HG03520 (cell line): ENCODE data around the gene NTNG1.
A peak's percentile ranks its signal among the peaks of the same experiment; 100 is the strongest.

ENCODE experiments used
- ATAC-seq: cut with Tn5 transposase; IDR thresholded peaks from one replicate; pipeline ENCODE4 v1.9.1; 2021; ENCODE audit warnings: mild to moderate bottlenecking, moderate library complexity; ENCODE audit not compliant: unreplicated experiment

NTNG1 gene

GRCh38 chr1:107487506-107487905, 346.7 kb downstream of the NTNG1 start:
- ATAC-seq = no peak

- ATAC-seq = no peak
Measured at GRCh38 chr1:107491582-107491981, 350.7 kb downstream of the NTNG1 start.

- ATAC-seq = no peak
Measured at GRCh38 chr1:107493111-107493716, 352.4 kb downstream of the NTNG1 start.

GRCh38 chr1:107494061-107494460, 353.2 kb downstream of the NTNG1 start:
- no peak for ATAC-seq

GRCh38 chr1:107496002-107496401, 355.2 kb downstream of the NTNG1 start:
- no peak for ATAC-seq

- peak; percentile 98 for ATAC-seq
Measured at GRCh38 chr1:107499139-107499744, 358.4 kb downstream of the NTNG1 start.

- ATAC-seq = no peak
Measured at GRCh38 chr1:107501081-107501605, 360.3 kb downstream of the NTNG1 start.

GRCh38 chr1:107510347-107510746, 369.5 kb downstream of the NTNG1 start:
- ATAC-seq = no peak

GRCh38 chr1:107512836-107513235, 372.0 kb downstream of the NTNG1 start:
- ATAC-seq = no peak

- no peak for ATAC-seq
Measured at GRCh38 chr1:107514841-107515240, 374.0 kb downstream of the NTNG1 start.

GRCh38 chr1:107515702-107516101, 374.9 kb downstream of the NTNG1 start:
- ATAC-seq = no peak

GRCh38 chr1:107523061-107523460, 382.2 kb downstream of the NTNG1 start:
- ATAC-seq = no peak

- no peak for ATAC-seq
Measured at GRCh38 chr1:107523736-107524135, 382.9 kb downstream of the NTNG1 start.

GRCh38 chr1:107524301-107524700, 383.5 kb downstream of the NTNG1 start:
- ATAC-seq = no peak

- ATAC-seq = no peak
Measured at GRCh38 chr1:107525145-107525544, 384.3 kb downstream of the NTNG1 start.

- no peak for ATAC-seq
Measured at GRCh38 chr1:107525961-107526360, 385.1 kb downstream of the NTNG1 start.

GRCh38 chr1:107526524-107527198, 385.8 kb downstream of the NTNG1 start:
- ATAC-seq = no peak

- peak; percentile 89 for ATAC-seq
Measured at GRCh38 chr1:107529511-107530149, 388.8 kb downstream of the NTNG1 start.

- ATAC-seq = no peak
Measured at GRCh38 chr1:107530543-107530942, 389.7 kb downstream of the NTNG1 start.

- ATAC-seq = no peak
Measured at GRCh38 chr1:107531065-107531908, 390.4 kb downstream of the NTNG1 start.

- no peak for ATAC-seq
Measured at GRCh38 chr1:107532318-107532717, 391.5 kb downstream of the NTNG1 start.
